Measurements from ENCODE around the gene KCNMB2.

DNA sequence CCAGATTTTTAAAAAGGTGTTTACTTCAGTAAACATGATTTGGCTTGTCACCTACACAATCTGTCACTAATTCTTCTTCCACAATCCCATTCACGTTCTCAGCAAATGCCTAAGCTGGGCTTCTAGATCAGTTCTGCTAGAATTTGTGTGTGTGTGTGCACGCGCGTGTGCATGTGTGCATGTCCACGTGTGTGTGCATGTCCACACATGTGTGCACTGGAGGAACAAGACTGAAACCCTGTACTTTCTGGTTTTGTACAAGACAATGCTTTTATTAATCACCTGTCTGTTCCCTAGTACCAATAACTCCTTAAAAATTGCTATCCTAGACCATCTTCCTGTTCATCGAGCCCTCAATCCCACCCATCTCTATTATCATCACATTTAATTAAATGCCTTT lies 229.2 kb downstream of the KCNMB2 start:
- TF ChIP-seq, protein P1, sequence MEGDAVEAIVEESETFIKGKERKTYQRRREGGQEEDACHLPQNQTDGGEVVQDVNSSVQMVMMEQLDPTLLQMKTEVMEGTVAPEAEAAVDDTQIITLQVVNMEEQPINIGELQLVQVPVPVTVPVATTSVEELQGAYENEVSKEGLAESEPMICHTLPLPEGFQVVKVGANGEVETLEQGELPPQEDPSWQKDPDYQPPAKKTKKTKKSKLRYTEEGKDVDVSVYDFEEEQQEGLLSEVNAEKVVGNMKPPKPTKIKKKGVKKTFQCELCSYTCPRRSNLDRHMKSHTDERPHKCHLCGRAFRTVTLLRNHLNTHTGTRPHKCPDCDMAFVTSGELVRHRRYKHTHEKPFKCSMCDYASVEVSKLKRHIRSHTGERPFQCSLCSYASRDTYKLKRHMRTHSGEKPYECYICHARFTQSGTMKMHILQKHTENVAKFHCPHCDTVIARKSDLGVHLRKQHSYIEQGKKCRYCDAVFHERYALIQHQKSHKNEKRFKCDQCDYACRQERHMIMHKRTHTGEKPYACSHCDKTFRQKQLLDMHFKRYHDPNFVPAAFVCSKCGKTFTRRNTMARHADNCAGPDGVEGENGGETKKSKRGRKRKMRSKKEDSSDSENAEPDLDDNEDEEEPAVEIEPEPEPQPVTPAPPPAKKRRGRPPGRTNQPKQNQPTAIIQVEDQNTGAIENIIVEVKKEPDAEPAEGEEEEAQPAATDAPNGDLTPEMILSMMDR (conservative IDR thresholded peaks at IDR 0.05 in 1 of 2, IDR thresholded peaks at IDR 0.05 in 1 of 2; ENCODE audit: low read depth in 1 of 2, low read length in 2 of 2): no peak
- TF ChIP-seq EZH2 (IDR thresholded peaks at IDR 0.05; ENCODE audit: low read length, missing control alignments): no peak

Measured in fibroblast of lung (primary cell).